ENCODE data around the gene INPP4B. TPM values are rescaled to one million over a fixed set of nuclear protein-coding genes. Genes with fewer than 3 reads are reported as not detected.

Gene INPP4B
- total RNA-seq, 2 experiments from 2014 or later = 45.7 to 46.3 TPM

DNA sequence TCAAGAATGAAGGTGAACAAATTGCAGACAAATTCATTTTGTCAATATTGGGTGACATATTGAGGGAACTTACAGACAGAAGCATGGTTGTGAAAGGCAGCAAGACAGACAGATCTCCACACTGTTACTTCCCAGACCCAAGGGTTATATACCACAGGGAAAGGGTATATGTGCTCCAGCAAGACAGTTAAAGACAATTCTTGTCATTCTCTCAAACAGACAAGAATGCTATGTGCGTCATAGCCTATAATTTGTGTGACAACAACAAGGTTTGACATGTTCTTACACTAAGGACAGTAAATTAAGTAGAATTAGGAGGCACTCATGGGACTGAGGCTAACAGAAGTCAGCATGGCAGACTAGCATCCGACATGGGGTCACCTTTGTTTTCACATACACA, 214.3 kb downstream of the INPP4B start:
- Mint-ChIP-seq H3K4me3 (no peak overlapping the region), H3K27ac (no peak overlapping the region), H3K36me3 (peaks cover 2% of the 10 kb centered on the region), H3K4me1 (no peaks in the 10 kb centered on the region), H3K27me3 (no peaks in the 10 kb centered on the region), H3K9me3 (peaks cover 13% of the 10 kb centered on the region)
- no peak for DNase-seq

DNA sequence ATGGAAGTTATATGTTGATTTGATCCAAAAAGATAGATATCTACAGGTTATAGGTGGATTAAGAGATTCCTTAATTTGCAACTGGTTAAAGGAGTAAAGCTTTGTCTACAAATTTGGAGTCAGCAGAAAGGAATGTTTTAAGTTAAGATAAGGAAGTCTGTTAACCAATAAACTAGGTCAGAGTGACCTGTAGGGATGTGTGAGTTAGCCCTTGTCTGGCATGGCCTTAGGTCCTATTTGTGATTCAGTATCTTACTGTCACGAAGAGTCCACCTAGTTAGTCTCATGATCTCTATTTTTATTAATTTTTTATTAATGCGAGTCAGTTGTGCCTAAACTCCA, 230.8 kb downstream of the INPP4B start:
- H3K36me3 Mint-ChIP-seq = peaks cover 6% of the 10 kb centered on the region

DNA sequence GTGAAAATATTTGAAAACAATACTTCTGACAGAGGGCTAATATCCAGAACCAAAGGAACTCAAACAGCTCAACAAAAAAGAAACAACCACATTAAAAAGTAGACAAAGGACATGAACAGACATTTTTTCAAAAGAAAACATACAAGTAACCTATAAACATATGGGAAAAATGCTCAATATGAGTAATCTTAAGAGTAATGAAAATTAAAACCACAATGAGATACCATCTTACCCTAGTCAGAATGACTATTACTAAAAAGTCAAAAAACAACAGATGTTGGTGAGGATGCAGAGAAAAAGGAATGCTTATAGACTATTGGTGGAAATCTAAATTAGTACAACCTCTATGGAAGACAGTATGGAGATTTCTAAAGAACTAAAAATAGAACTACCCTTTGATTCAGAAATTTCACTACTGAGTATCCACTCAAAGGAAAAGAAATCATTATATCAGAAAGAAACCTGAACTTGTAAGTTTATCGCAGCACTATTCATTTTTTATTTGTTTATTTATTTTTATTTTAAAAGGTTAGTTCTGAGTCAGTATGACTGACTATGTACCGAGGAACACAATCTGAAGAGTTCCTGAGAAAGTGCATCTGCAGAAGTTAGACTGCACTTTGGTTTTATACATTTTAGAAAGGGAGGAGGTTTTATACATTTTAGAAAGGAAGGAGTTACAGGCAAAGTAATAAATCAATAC, 231.3 kb downstream of the INPP4B start:
- no peak overlapping the region for H3K4me3 Mint-ChIP-seq
- H3K27ac Mint-ChIP-seq = no peak overlapping the region
- H3K36me3 Mint-ChIP-seq = peaks cover 6% of the 10 kb centered on the region
- H3K4me1 Mint-ChIP-seq = peaks cover 5% of the 10 kb centered on the region
- no peaks in the 10 kb centered on the region for H3K27me3 Mint-ChIP-seq
- no peak for DNase-seq
- H3K9me3 Mint-ChIP-seq = peaks cover 7% of the 10 kb centered on the region

More for the DNA sequence above, 230.8 kb downstream of the INPP4B start:
- Mint-ChIP-seq H3K27ac (no peak overlapping the region), H3K9me3 (peaks cover 10% of the 10 kb centered on the region), H3K4me3 (no peak overlapping the region), H3K27me3 (no peaks in the 10 kb centered on the region), H3K4me1 (peaks cover 5% of the 10 kb centered on the region)
- DNase-seq = no peak

DNA sequence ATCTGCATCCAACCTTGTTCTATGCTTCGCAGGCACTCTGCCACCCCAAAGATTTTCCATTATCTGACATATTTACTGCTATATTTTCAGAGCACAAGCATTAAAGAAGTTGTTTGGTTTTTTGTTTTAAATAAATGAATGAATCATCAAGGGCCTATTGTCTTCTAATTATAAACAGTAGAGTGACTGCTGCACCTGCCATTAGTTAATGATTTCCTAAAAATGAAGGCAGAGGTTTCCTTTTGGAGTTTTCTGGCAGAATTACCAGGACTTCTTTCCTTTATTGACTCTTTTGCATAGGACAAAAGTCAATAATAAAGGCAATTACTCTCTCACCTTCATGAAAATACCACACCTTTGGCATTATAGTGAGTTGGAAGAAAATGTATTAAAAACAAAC, 238.1 kb downstream of the INPP4B start:
- Mint-ChIP-seq H3K4me3 (no peak overlapping the region), H3K9me3 (peaks cover 30% of the 10 kb centered on the region), H3K27me3 (no peaks in the 10 kb centered on the region), H3K27ac (no peak overlapping the region), H3K36me3 (peaks cover 17% of the 10 kb centered on the region), H3K4me1 (no peaks in the 10 kb centered on the region)
- no peak for DNase-seq

DNA sequence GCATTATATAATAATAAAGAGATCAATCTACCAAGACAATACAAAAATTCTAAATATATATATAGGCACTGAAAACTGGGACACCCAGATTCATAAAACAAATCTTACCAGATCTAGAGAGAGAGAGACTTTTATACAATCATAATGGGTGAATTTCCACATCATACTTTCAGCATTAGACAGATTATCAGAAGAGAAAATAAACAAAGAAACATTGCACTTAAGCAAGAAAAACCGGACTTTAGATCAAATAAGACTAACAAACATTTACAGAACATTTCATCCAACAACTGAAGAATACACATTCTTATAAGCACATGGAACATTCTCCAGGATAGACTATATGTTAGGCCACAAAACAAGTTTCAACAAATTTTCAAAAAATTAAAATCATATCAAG, 245.1 kb downstream of the INPP4B start:
- Mint-ChIP-seq H3K9me3 (peaks cover 42% of the 10 kb centered on the region), H3K4me1 (no peaks in the 10 kb centered on the region), H3K27me3 (no peaks in the 10 kb centered on the region), H3K27ac (no peak overlapping the region), H3K36me3 (peaks cover 28% of the 10 kb centered on the region), H3K4me3 (no peak overlapping the region)
- DNase-seq = no peak

DNA sequence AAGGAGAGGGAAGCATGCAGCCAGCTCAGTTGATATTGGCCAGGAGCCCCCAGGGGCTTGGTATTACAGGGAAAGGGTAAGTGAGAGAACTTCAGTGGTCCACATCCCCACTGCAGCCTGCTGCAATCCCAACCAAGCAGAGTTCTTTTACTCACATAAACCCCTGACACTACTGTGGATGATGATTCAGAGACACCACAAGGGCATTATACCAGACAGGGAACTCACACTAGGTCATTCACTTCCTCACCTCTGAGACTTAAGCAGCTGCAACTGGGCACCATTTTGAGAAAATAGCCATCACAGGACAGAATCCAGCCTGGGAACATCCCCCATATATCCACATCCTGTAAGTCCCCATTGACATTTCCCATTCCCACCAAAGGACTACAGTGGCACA, 248.0 kb downstream of the INPP4B start:
- H3K27ac Mint-ChIP-seq = no peak overlapping the region
- peaks cover 28% of the 10 kb centered on the region for H3K9me3 Mint-ChIP-seq
- DNase-seq = no peak
- H3K36me3 Mint-ChIP-seq = peaks cover 22% of the 10 kb centered on the region
- H3K4me3 Mint-ChIP-seq = no peak overlapping the region
- no peaks in the 10 kb centered on the region for H3K27me3 Mint-ChIP-seq
- peaks cover 4% of the 10 kb centered on the region for H3K4me1 Mint-ChIP-seq

DNA sequence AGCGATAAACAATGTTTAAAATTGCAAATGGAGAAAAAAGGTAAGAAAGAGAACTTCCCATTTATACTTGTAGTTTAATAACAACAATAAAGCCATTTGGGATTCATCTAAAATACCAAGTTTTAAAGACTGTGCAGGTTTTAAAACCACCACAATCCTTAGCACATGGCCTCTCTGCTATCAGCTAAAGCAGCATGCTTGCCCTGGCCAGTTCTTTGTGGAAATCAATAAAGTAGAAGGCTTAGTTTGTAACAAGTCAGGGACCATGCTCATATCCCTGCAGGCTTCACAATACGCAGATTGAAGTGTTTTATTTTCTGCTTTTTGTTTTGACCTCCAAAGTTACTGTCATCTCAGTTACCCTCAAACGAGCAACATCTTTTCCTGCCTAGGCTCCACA, 249.5 kb downstream of the INPP4B start:
- DNase-seq = no peak
- Mint-ChIP-seq H3K4me1 (peaks cover 4% of the 10 kb centered on the region), H3K27me3 (no peaks in the 10 kb centered on the region), H3K27ac (no peak overlapping the region), H3K4me3 (no peak overlapping the region), H3K36me3 (peaks cover 18% of the 10 kb centered on the region), H3K9me3 (peaks cover 19% of the 10 kb centered on the region)

DNA sequence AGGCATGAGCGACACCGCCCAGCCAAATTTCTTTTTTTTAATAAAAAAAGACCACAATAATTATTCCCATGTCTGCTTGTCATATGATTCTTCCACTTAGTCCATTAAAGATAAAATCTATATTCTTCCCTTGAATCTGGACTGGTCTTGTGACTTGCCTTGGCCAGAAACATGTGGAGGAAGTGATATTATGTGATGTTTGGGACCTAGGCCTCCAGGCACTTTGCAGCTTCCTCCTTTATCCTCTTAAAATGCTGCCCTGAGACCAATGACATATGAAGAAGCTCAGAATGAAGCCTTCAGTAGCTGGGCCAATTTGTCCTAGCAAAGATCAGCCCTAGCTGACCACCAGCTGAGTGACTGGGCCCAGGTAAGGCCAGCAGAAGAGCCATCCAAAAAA, 250.0 kb downstream of the INPP4B start:
- Mint-ChIP-seq H3K27me3 (no peaks in the 10 kb centered on the region), H3K27ac (no peak overlapping the region), H3K4me1 (peaks cover 4% of the 10 kb centered on the region), H3K36me3 (peaks cover 17% of the 10 kb centered on the region), H3K9me3 (peaks cover 20% of the 10 kb centered on the region), H3K4me3 (no peak overlapping the region)
- DNase-seq = no peak

DNA sequence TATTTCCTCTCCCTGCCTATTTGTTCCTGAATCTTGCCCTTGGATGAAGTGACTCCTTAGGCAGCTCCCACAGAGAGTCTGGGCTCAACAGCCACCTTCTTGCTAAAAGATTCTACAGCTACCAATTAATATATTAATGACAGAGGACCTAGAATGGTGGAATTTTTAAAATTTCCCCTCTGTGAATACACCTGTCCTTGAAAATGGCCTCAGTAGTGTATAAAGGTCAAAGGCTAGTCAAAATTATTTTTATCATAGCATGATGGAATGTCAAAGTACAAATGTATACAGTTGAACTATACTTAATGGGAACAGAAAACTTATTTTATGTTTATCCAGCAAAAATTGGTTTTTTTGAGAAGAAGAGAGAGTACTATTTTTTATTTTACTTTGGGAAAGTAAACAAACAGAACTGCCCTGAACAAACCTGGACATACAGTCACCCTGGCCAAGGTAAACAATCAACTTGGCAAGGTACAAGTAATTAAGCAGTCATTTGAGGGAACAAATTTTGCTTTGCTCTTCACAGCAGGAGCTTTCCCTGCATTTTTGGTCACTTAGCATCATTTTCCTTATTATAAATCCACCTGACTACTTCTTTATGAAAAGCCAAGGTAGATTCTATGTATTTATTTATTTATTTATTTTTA, 250.8 kb downstream of the INPP4B start:
- H3K4me3 Mint-ChIP-seq = no peak overlapping the region
- DNase-seq = no peak
- peaks cover 15% of the 10 kb centered on the region for H3K9me3 Mint-ChIP-seq
- H3K27me3 Mint-ChIP-seq = no peaks in the 10 kb centered on the region
- no peak overlapping the region for H3K27ac Mint-ChIP-seq
- peaks cover 4% of the 10 kb centered on the region for H3K4me1 Mint-ChIP-seq
- H3K36me3 Mint-ChIP-seq = peaks cover 15% of the 10 kb centered on the region

DNA sequence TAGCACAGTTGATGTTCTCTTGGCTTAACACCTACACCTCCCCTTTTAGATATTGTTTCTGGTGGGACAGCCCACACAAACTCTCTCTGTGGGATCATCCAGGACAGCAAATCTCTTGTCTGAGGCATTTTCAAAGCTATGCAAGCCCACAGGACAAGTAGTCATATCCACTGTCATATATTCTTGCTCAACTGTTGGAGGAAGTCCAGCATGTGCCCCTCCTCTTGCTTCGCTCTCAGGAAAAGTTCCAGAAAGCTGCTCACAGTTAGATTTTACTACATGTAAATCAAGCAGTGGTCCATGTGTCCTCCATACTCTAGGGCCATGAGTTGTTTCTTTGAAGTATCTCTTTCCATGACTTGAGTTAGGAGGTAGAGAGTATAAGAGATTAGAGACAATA, 260.7 kb downstream of the INPP4B start:
- Mint-ChIP-seq H3K4me1 (peaks cover 21% of the 10 kb centered on the region), H3K4me3 (no peak overlapping the region), H3K36me3 (peaks cover 27% of the 10 kb centered on the region), H3K27ac (no peak overlapping the region), H3K27me3 (no peaks in the 10 kb centered on the region), H3K9me3 (peaks cover 3% of the 10 kb centered on the region)
- no peak for DNase-seq

DNA sequence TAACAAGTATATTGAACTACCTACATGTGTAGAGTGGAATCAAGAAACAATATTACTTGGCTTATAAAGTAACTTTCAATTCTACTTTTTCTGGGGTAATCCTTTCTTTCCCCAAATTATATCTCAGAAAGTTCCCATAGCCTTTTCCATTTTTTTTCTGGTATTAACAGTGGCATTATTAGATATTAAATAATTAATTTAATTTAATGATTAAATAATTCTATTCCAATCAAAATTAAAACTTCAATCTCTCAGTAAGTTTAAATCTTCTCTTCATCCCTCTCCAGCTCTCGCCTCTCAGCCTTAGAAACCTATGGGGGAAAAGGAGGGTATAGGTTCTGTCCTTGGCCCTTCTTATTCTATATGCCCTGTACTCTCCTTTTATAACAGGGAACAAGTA, 262.4 kb downstream of the INPP4B start:
- H3K4me3 Mint-ChIP-seq = no peak overlapping the region
- peaks cover 24% of the 10 kb centered on the region for H3K4me1 Mint-ChIP-seq
- peaks cover 19% of the 10 kb centered on the region for H3K36me3 Mint-ChIP-seq
- peaks cover 3% of the 10 kb centered on the region for H3K9me3 Mint-ChIP-seq
- no peaks in the 10 kb centered on the region for H3K27me3 Mint-ChIP-seq
- no peak for DNase-seq
- H3K27ac Mint-ChIP-seq = no peak overlapping the region

DNA sequence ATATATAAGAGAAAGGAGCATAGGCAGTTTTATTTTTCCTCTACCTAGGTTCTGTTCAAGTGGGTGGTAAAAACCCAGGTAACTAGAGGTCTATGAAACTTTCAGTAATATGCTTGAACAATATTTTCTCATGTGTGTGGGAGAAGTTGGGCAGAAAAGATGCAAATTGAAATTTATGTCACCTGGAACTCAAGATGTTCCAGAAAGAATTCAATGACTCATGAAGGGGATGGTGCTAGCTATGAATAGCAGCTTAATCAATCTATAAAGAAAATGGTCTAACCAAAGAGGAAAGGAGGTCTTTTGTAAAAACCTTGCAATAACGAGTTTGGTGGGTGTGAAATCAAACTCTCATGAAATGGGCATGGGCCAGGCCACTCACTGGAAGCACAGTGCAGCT, 263.8 kb downstream of the INPP4B start:
- peaks cover 3% of the 10 kb centered on the region for H3K9me3 Mint-ChIP-seq
- no peak overlapping the region for H3K4me3 Mint-ChIP-seq
- H3K27ac Mint-ChIP-seq = peak overlapping the region; percentile 3
- peaks cover 24% of the 10 kb centered on the region for H3K4me1 Mint-ChIP-seq
- H3K27me3 Mint-ChIP-seq = no peaks in the 10 kb centered on the region
- peaks cover 19% of the 10 kb centered on the region for H3K36me3 Mint-ChIP-seq
- no peak for DNase-seq

DNA sequence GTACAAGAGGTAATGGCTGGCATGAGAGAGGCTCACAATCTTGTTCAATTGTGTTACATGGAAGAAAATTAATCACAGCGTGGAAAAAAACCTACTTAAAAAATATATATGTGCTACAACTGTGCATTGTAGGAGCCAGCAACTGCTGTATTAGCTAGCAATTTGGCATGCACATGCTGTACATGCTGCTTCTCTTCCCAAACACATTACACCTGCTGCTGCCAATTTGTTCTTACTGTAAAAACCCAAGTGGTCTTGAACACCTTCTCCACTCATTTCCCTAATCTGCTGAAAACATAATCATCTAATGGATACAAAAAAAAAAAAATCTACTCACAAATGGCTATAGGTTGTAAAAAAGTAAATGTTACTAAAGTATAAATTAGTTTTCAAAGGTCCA, 264.2 kb downstream of the INPP4B start:
- DNase-seq = no peak
- H3K36me3 Mint-ChIP-seq = peaks cover 18% of the 10 kb centered on the region
- H3K9me3 Mint-ChIP-seq = peaks cover 3% of the 10 kb centered on the region
- H3K4me1 Mint-ChIP-seq = peaks cover 24% of the 10 kb centered on the region
- no peak overlapping the region for H3K4me3 Mint-ChIP-seq
- H3K27me3 Mint-ChIP-seq = no peaks in the 10 kb centered on the region
- H3K27ac Mint-ChIP-seq = no peak overlapping the region

DNA sequence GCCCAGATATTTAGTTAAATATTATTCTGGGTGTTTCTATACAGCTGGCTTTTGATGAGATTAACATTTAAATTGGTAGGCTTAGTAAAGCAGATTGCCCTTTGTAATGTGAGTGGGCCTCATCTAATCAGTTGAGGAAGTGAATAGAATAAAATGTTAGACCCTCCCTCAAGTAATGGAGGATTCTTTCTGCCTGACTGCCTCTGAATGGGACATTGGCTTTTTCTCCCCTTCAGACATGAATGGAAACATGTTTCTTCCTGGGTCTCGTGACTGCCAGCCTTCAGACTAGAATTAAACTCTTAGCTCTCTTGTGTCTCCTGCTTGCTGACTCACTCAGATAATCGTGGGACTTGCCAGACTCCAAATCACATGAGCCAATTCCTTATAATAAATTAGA, 266.7 kb downstream of the INPP4B start:
- Mint-ChIP-seq H3K9me3 (no peaks in the 10 kb centered on the region), H3K27me3 (no peaks in the 10 kb centered on the region), H3K4me1 (peaks cover 23% of the 10 kb centered on the region), H3K27ac (no peak overlapping the region), H3K36me3 (peaks cover 7% of the 10 kb centered on the region), H3K4me3 (no peak overlapping the region)
- no peak for DNase-seq

DNA sequence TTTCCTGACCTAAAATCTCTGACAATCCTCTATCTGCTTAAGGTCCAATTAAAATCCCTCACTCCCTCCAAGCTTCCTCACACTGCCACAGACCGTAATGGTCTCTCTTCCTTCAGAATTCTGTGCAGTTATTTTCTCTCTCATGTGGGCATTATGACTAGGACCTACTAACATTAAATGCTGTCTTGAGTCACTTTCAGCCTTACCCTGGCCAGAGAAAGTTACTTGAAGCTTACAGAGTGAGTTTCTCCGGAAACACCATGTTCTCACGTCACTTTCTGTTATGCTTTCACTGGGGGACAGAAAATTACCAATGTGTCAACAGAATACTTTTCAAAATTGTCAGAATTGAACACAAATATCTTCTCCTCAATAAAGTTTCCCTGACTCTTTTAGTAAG, 271.8 kb downstream of the INPP4B start:
- Mint-ChIP-seq H3K36me3 (peaks cover 4% of the 10 kb centered on the region), H3K4me3 (no peak overlapping the region), H3K27ac (no peak overlapping the region), H3K4me1 (peaks cover 5% of the 10 kb centered on the region), H3K9me3 (no peaks in the 10 kb centered on the region), H3K27me3 (no peaks in the 10 kb centered on the region)
- DNase-seq = no peak

DNA sequence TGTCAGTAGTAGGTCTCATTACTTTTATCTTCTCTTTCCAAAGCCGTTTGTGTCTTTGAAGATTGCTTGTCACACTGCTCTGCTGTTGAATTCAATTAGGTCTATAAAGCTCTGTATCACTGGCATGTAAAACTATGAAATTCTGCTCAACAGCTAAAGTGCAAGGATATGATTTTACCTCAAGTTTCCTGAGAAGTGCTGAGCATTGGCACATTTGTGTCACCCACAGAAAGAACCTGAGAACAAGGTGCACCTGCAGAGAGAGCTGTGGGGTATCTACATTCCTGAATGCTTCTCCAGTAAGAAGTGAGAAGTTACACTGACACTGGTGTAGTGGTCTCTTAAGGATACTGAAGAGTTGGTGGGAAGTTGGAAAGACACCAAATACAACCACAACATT, 274.0 kb downstream of the INPP4B start:
- no peak for DNase-seq
- Mint-ChIP-seq H3K9me3 (no peaks in the 10 kb centered on the region), H3K4me3 (no peak overlapping the region), H3K36me3 (peaks cover 4% of the 10 kb centered on the region), H3K27ac (no peak overlapping the region), H3K4me1 (peaks cover 14% of the 10 kb centered on the region), H3K27me3 (no peaks in the 10 kb centered on the region)
